Endothelial cell of umbilical vein (primary cell): ENCODE data around the gene DPP10.

Source experiments
- CTCF ChIP-seq, 2 donors: IDR thresholded peaks; 1 replicate in 1 of 2; 2 replicates in 1 of 2; pipeline ENCODE4 v1.5.1; 2011; ENCODE audit warnings: low read length in 2 of 2, mild to moderate bottlenecking in 2 of 2, moderate library complexity in 2 of 2, control low read depth in 1 of 2, inconsistent platforms in 1 of 2, low read depth in 1 of 2; ENCODE audit not compliant: insufficient read depth in 1 of 2; ENCODE audit errors: extremely low read depth in 1 of 2
- EZH2 ChIP-seq: IDR thresholded peaks from 2 replicates; pipeline ENCODE4 v1.6.1; 2012; ENCODE audit warnings: borderline replicate concordance, low read depth, mild to moderate bottlenecking, moderate library complexity, low read length, inconsistent platforms; ENCODE audit not compliant: severe bottlenecking
- GATA2 ChIP-seq: IDR thresholded peaks from 2 replicates; pipeline ENCODE4 v1.7.0; 2011; ENCODE audit warnings: low read depth, mild to moderate bottlenecking, moderate library complexity, mixed read lengths, low read length; ENCODE audit not compliant: insufficient read length, insufficient read depth
- JUN ChIP-seq: IDR thresholded peaks from 2 replicates; pipeline ENCODE4 v1.6.1; 2011; ENCODE audit warnings: borderline replicate concordance, low read depth; ENCODE audit not compliant: insufficient read length, insufficient read depth
- MAX ChIP-seq: IDR thresholded peaks from 2 replicates; pipeline ENCODE4 v1.6.1; 2011; ENCODE audit not compliant: insufficient read depth, insufficient read length
- MYC ChIP-seq: IDR thresholded peaks from one replicate; pipeline ENCODE4 v1.6.1; 2011; ENCODE audit warnings: mild to moderate bottlenecking, low read depth, low read length
- POLR2A ChIP-seq: IDR thresholded peaks from 2 replicates; pipeline ENCODE4 v1.6.1; 2012; ENCODE audit warnings: low read depth, mild to moderate bottlenecking, control low read depth, low read length
- POLR2AphosphoS5 ChIP-seq: IDR thresholded peaks from 2 replicates; pipeline ENCODE4 v1.6.1; 2012; ENCODE audit warnings: low read depth, mild to moderate bottlenecking, control low read depth, low read length, moderate library complexity; ENCODE audit not compliant: insufficient read depth

- no peak for TF ChIP-seq POLR2A
- TF ChIP-seq CTCF (IDR thresholded peaks at IDR 0.05; ENCODE audit: extremely low read depth in 1 of 2, insufficient read depth in 1 of 2, low read depth in 1 of 2, low read length in 2 of 2): no peak
- TF ChIP-seq MYC: no peak
- TF ChIP-seq EZH2: no peak
- TF ChIP-seq POLR2AphosphoS5: no peak
- no peak for TF ChIP-seq GATA2
- TF ChIP-seq JUN: no peak
- TF ChIP-seq MAX: no peak
Measured at GRCh38 chr2:115364093-115364492, 921.7 kb downstream of the DPP10 start.
